ENCODE results near the gene TBC1D1. TPM values are rescaled to one million over a fixed set of nuclear protein-coding genes. Genes with fewer than 3 reads are reported as not detected.

TBC1D1 gene
- total RNA-seq, 1 experiment from 2014 or later, result 106 TPM

DNA sequence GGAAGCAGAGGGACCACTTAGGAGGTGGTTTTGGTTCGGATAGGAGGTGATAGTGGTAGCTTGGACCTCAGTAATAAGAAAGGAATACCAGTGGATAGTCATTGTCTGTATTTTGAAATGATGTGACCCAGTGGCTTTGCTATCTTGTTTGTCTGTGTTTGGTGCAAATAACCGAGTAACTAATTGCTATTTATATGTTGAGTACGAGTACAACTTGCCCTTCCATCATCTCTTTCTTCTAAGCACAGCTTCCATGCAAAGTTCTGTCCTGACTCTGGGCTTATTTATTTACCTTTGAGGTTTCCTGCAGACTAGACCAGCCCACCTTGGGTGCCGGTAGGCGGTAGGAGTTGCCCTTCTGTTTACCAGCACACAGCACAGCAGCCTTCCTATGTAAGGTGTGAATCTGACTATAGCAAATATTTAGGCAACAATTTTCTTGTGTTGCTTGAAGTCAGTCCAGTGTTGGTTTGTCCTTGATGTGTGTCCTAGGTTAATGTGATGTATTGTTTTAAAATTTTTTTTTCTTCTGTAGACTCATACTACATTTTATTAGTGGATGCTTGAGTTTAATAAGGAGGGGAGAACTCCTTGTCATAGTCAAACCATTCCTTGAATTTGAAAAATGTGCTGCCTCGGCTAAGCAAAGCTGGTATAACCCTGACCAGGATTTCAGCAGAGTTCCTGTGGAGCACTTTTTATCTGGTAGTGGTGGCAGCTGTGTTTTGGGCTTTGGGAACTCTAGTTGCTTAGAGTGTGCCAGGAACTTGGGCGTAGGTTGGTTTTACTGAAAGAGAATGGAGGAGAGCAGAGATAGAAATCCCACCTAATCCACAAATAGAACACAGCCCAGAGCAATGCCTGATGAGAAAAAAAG, 91.2 kb downstream of the TBC1D1 start:
- H3K9me3 ChIP-seq (ENCODE audit: insufficient read depth, low read depth), result no peaks in the 10 kb centered on the region
- CTCF ChIA-PET, result no interaction called here
- DNase-seq, result peak in 1 of 2 experiments; percentile 63
- H3K27me3 ChIP-seq (ENCODE audit: insufficient read depth, low read depth), result no peaks in the 10 kb centered on the region
- peak overlapping the region; percentile 38 for H3K27ac ChIP-seq
- no peaks in the 10 kb centered on the region for H3K36me3 ChIP-seq (ENCODE audit: low read depth)
- no peaks in the 10 kb centered on the region for H3K9me2 ChIP-seq (ENCODE audit: insufficient read depth)
- no peaks in the 10 kb centered on the region for H4K20me1 ChIP-seq (ENCODE audit: insufficient read depth)
- POLR2A ChIA-PET (ENCODE audit: unreplicated experiment), result no interaction called here
- BruUV-seq (replicated peaks), result no TSS peak
- no peak overlapping the region for H3K4me3 ChIP-seq
- H2AFZ ChIP-seq, result no peak overlapping the region
- TF ChIP-seq, protein P1, sequence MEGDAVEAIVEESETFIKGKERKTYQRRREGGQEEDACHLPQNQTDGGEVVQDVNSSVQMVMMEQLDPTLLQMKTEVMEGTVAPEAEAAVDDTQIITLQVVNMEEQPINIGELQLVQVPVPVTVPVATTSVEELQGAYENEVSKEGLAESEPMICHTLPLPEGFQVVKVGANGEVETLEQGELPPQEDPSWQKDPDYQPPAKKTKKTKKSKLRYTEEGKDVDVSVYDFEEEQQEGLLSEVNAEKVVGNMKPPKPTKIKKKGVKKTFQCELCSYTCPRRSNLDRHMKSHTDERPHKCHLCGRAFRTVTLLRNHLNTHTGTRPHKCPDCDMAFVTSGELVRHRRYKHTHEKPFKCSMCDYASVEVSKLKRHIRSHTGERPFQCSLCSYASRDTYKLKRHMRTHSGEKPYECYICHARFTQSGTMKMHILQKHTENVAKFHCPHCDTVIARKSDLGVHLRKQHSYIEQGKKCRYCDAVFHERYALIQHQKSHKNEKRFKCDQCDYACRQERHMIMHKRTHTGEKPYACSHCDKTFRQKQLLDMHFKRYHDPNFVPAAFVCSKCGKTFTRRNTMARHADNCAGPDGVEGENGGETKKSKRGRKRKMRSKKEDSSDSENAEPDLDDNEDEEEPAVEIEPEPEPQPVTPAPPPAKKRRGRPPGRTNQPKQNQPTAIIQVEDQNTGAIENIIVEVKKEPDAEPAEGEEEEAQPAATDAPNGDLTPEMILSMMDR (conservative IDR thresholded peaks at IDR 0.05), result no peak
- no peak for TF ChIP-seq EZH2 (IDR thresholded peaks at IDR 0.05; ENCODE audit: low read depth)
- H3K79me2 ChIP-seq (ENCODE audit: low read depth), result peaks cover 87% of the 10 kb centered on the region
- peaks cover 38% of the 10 kb centered on the region for H3K4me1 ChIP-seq (replicated peaks; ENCODE audit: insufficient read depth)
- H3K4me2 ChIP-seq, result peak overlapping the region; percentile 41
- intact Hi-C loops (cut with micrococcal nuclease; ENCODE audit: unreplicated experiment), result loop anchor here (10.0 kb wide), 1 partner anchor 527 kb away; a partner anchor contains a TSS
- peaks cover 12% of the 10 kb centered on the region for H3F3A ChIP-seq (ENCODE audit: insufficient read depth, low read depth)

DNA sequence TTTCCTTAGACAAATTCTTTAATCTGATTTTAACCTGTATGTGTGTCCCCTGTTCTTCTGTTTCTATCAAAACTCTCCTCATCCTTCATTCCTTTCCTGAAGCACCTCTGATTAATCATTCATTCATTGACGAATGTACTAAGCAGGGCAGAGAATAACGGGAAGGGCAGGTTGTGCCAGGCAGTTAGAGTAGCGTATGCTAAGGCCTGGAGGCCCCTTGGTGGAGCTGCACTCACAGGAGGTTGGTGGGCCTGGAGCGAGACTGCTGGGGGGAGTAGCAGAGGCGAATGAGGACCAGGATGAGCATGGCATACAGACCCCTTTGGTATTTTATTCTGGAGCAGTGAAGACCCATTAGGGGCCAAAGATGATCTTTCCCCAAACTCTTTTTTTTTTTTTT, 91.9 kb downstream of the TBC1D1 start:
- intact Hi-C loops (cut with micrococcal nuclease; ENCODE audit: unreplicated experiment), result loop anchor here (10.0 kb wide), 1 partner anchor 528 kb away; a partner anchor contains a TSS
- Histone ChIP-seq H2AFZ (no peak overlapping the region), H3F3A (ENCODE audit: insufficient read depth, low read depth) (peaks cover 12% of the 10 kb centered on the region), H3K4me1 (replicated peaks; ENCODE audit: insufficient read depth) (peaks cover 42% of the 10 kb centered on the region), H3K4me2 (peak overlapping the region; percentile 25; the same call in 1 of the 2 replicates), H3K9me3 (ENCODE audit: insufficient read depth, low read depth) (no peaks in the 10 kb centered on the region), H3K79me2 (ENCODE audit: low read depth) (peaks cover 94% of the 10 kb centered on the region), H3K4me3 (no peak overlapping the region), H3K27me3 (ENCODE audit: insufficient read depth, low read depth) (no peaks in the 10 kb centered on the region), H4K20me1 (ENCODE audit: insufficient read depth) (no peaks in the 10 kb centered on the region), H3K27ac (peak overlapping the region; percentile 38), H3K9me2 (ENCODE audit: insufficient read depth) (no peaks in the 10 kb centered on the region), H3K36me3 (ENCODE audit: low read depth) (no peaks in the 10 kb centered on the region)
- TF ChIP-seq EZH2 (IDR thresholded peaks at IDR 0.05; ENCODE audit: low read depth), result no peak
- TF ChIP-seq, protein P1 (conservative IDR thresholded peaks at IDR 0.05), result no peak
- ChIA-PET CTCF (no interaction called here), POLR2A (ENCODE audit: unreplicated experiment) (no interaction called here)
- no peak for DNase-seq
- no TSS peak for BruUV-seq (replicated peaks)

DNA sequence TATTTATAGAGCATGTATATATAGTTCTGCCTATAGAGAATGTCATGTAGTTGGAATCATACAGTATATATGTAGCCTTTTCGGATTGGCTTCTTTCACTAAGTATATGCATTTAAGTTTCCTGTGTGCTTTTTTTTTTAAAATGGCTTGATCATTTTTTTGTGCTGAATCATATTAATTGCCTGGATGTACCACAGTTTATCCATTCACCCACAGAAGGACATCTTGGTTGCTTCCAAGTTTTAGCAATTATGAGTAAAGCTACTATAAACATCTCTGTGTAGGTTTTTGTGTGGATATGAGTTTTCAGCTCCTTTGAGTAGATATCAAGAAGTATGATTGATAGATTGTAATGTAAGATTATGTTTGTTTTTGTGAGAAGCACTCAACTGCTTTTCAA, 93.1 kb downstream of the TBC1D1 start:
- no TSS peak for BruUV-seq (replicated peaks)
- DNase-seq, result no peak
- H2AFZ ChIP-seq, result no peak overlapping the region
- H3K27ac ChIP-seq, result no peak overlapping the region
- CTCF ChIA-PET, result no interaction called here
- intact Hi-C loops (cut with micrococcal nuclease; ENCODE audit: unreplicated experiment), result loop anchor here (10.0 kb wide), 1 partner anchor 529 kb away; a partner anchor contains a TSS
- H3K4me1 ChIP-seq (replicated peaks; ENCODE audit: insufficient read depth), result peaks cover 45% of the 10 kb centered on the region
- TF ChIP-seq, protein P1 (conservative IDR thresholded peaks at IDR 0.05), result no peak
- TF ChIP-seq EZH2 (IDR thresholded peaks at IDR 0.05; ENCODE audit: low read depth), result no peak
- H3K9me2 ChIP-seq (ENCODE audit: insufficient read depth), result no peaks in the 10 kb centered on the region
- H4K20me1 ChIP-seq (ENCODE audit: insufficient read depth), result no peaks in the 10 kb centered on the region
- H3K36me3 ChIP-seq (ENCODE audit: low read depth), result no peaks in the 10 kb centered on the region
- H3K4me2 ChIP-seq, result no peak overlapping the region
- H3K79me2 ChIP-seq (ENCODE audit: low read depth), result peaks cover 84% of the 10 kb centered on the region
- POLR2A ChIA-PET (ENCODE audit: unreplicated experiment), result interaction anchor here (0.7 kb wide), 1 partner anchor 52 kb away, joined by 9 read pairs; no protein-coding TSS in a partner anchor
- no peaks in the 10 kb centered on the region for H3K9me3 ChIP-seq (ENCODE audit: insufficient read depth, low read depth)
- no peaks in the 10 kb centered on the region for H3K27me3 ChIP-seq (ENCODE audit: insufficient read depth, low read depth)
- no peak overlapping the region for H3K4me3 ChIP-seq
- peaks cover 13% of the 10 kb centered on the region for H3F3A ChIP-seq (ENCODE audit: insufficient read depth, low read depth)

All from PC-9 (cell line).